GM20431 (cell line): ENCODE results near the gene SDC4.

Source experiments
- in situ Hi-C: fragments of 300-500 bp; cut with MseI, MboI; formaldehyde crosslinking; loops from one replicate; pipeline ENCODE4 v1.15.0; 2020; ENCODE audit warnings: low sequenced_read_pairs; ENCODE audit not compliant: unreplicated experiment

SDC4 gene

GRCh38 chr20:45345104-45345936 lies 2.9 kb downstream of the SDC4 start:
- in situ Hi-C loops: no loop called here

- in situ Hi-C loops: no loop called here
Measured at GRCh38 chr20:45344168-45344860, 3.9 kb downstream of the SDC4 start.

- in situ Hi-C loops: no loop called here
Measured at GRCh38 chr20:45343532-45344167, 4.6 kb downstream of the SDC4 start.

- in situ Hi-C loops: no loop called here
Measured at GRCh38 chr20:45342855-45343531, 5.2 kb downstream of the SDC4 start.

DNA sequence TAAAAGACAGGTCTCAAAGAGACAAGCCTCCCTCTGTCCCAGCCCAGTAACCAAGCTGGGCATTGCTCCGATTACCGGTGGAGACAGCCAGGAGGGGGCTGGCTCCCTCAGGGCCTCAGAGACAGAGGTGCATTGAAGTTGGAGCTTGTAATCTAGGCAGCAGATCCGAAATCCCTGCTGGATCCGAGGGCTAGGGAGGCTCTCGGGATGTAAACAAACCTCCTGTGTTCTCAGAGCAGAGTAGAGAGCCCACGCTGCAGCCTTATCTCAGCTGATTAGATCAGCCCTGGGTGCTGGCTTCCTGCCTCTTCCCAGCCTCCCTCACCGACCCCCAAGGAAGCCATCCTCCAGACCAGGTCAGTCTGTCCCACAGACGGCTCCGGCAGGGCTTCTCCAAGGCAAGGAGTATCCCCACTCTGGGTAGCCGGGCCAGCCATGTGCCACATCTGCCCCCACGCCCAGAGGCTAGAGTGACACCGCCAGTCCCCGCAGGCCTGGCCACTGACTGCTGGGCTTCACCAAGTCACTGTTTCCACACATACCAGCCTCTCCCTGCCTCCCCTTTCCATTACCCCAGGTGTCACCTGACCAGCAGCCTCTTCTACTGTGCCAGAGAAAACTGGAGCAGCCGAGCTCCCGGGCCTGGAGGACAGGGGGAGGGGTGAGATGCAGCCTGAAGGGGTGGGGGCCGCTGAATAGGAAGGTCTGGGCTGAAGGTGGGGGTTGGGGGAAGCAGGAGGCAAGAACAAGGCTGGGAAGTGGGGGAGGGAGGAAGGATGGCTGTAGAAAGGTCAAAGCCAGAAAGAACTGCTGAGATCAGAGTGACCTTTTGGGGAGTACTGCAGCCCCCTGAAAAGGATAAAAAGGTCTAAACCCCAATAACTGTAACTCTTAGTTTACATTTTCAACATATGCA lies 6.0 kb downstream of the SDC4 start:
- in situ Hi-C loops: no loop called here

- in situ Hi-C loops: no loop called here
Measured at GRCh38 chr20:45341579-45341938, 6.7 kb downstream of the SDC4 start.

DNA sequence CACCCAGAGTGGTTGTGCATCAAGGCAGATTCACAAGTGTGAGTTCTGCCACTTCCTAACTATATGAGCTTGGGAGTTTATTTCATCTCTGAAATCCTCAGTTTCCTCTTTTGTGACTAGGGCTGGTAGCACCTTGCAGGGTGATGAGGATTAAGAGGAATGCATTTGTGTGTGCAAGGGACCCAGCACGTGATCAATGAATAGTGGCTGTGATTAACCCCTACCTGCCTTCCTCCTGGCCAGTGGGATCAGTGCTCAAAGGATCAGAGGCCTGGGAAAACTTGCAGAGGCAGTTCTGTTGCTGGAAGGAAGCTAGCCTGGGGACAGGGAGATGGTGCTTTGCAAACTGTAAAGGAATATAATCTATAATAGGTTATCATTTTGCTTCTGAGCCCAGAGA lies 7.3 kb downstream of the SDC4 start:
- in situ Hi-C loops: no loop called here

DNA sequence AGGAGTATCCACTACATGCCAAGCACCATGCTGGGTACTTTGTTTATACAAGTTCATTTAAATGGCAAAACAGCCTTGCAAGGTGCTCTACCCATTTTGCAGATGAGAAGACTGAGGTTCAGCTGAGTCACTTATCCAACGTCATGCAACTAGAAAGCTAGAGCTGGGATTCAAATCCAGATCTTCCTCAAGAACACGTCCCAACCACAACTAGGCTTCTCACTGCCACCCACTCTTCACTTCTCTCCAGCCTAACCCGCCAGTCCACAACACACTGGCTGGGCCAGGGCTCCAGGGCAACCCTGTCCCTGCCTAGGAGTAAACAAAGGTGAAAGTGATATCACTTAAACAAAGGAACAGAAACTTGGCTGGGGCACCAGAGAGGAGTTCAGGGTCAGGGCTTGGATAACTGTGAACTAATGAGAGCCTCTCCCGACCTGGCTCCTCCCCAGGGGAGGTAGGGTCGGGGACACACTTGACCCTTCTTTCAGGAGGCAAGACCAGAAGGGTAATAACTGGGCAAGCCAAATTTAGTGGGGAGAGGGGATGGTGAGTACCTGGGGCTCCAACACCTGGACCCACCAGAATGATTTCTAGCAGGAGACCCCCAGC lies 7.9 kb downstream of the SDC4 start:
- in situ Hi-C loops: no loop called here

DNA sequence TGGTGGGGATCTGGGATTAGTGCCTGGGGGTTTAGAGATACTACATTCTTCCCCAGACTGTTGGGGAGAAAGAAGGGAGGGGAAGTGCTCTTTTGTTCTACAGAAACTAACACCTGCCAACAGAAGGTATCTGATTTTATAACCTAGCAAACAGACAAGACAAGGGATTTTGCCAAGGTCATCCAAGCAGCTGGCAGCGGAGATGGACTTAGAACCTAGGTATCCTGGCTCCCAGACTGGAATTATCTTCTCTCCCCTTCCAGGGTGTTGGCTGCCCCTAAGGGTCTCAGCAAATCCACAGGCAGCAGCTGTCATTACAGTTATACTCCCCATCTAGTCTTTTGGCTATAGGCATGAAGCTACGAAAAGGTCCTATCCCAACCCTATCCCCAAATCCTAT lies 8.4 kb downstream of the SDC4 start:
- in situ Hi-C loops: no loop called here

GRCh38 chr20:45339084-45339483 lies 9.1 kb downstream of the SDC4 start:
- in situ Hi-C loops: no loop called here

- in situ Hi-C loops: no loop called here
Measured at GRCh38 chr20:45338121-45339030, 9.8 kb downstream of the SDC4 start.

- in situ Hi-C loops: no loop called here
Measured at GRCh38 chr20:45337367-45338120, 10.7 kb downstream of the SDC4 start.

DNA sequence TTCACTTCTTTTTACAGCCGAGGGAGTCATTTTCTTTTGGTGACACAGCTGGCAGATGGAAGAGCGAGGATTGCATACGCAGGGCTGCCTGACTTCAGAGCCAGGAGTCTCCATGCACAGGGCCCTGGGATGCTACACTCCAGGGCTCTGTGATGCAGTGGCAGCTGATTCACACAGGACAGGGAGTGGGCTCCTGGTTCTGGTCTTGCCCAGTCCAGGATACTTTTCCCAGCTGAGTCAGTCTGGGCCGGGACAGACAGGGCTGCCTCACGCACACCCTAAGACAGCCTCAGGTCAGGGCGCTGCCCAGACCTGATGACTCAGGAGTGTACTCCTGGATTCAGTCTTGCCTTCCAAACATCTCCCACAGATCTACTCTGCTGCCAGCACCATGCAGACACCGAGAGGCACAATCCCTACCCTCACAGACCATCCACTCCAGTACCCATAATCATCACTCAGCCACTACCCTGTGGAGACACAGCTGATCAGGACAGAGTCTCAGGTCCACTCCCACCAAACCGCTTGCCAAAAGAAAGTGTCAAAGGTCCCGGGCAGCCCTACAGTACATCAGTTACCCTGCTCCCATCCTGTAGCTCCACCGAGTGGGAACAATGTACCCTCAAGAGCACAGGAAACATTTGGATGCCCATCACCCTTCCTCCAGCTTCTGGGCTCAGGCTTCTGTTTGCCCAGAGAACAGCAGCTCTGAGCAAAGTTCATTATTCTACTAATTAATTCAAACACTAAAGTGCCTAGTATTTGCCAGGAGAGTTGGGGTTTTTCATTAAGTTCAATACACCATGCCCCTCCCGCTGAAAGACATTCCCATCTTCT lies 11.5 kb downstream of the SDC4 start:
- in situ Hi-C loops: no loop called here

DNA sequence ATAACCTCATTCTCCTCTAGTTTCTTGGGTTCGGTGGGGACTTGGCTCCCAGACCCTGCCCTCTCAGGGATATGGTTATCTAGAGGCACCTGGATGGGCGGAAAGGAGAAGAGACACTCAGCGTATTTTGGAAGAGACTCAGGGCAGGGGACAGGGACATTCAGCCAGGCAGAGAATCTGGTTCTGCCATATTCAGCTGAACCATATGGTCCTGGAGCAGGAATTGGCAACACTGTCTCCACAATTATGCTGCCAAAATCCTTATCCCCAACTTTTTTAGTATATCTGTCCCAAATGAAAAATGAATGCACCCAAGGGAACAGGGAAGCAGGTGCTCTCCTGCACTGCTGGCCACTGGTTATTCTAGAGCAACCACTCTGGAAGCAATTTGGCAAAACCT lies 17.7 kb downstream of the SDC4 start:
- in situ Hi-C loops: no loop called here

DNA sequence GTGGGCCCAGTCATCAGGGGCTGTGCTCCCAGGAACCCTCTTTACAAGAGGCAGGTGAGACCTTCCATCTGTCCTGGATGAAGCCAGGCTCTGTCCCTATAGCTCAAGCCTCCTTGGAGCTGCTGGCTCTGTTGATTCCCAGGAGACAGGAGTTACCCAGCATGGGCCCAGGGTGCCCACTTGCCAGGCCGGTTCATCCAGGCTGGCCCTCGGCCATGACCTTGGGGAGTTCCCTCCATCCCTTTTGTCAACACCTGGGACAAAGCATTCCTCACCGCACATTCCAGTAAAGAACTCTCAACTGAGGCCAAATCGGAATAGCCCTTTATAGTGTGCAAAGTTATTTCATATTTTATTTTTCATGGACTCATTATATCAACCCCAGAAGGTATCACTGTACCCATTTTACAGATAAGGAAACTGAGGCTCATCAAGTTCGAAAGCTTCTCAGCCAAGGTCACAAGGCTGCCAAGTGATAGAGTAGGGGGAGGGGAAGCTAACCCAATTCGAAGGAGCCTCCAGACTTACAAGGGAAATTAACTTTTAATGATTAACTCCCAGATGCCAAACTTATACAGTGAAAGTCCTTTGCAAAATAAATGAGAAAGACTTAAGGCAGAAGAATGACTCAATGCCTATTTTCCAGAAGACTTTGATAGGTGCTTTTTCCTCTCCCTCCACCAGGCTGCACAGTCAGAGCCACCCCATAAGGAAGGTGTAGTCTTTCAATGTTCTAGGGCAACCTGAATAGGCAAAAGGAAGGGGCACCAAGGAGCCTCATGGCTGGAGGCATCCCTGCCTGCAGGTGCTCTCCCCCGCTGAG lies 18.5 kb downstream of the SDC4 start:
- in situ Hi-C loops: no loop called here

DNA sequence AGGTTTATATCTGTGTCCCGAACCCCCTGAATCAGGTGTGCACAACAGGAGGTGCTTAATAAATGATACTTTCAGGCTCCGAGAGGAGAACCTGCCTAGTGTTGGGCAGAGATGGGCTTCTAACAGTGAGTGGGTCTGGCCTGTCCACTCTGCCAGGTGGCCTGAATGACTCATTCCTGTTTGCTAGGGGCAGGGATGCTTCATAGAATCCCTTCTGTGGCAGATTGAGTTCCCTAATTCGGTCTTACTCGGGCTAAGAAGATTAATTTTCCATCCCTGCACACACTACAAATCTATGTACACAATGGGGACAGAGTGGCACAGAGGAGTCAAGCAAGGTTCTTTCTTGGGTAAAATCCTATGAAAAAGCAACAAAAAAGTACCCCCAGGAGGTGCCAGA lies 19.8 kb downstream of the SDC4 start:
- in situ Hi-C loops: no loop called here
